Choroid plexus epithelial cell (primary cell): Measurements from ENCODE around the gene IFI44L.

Experiments
- DNase-seq: peaks from one replicate; pipeline ENCODE4 v3.0.0-alpha.2; 2010; ENCODE audit warnings: low read depth
- H3K4me3 ChIP-seq: 2 replicates; pipeline ENCODE4 v1.5.1; 2011; ENCODE audit warnings: low read depth, mild to moderate bottlenecking, control low read depth, low read length, moderate library complexity
- TF ChIP-seq, protein P1 (sequence below): conservative IDR thresholded peaks from 2 replicates; pipeline ENCODE4 v1.5.1; 2011; ENCODE audit warnings: low read depth, mild to moderate bottlenecking, control low read depth, inconsistent platforms, low read length, moderate library complexity

IFI44L gene

DNA sequence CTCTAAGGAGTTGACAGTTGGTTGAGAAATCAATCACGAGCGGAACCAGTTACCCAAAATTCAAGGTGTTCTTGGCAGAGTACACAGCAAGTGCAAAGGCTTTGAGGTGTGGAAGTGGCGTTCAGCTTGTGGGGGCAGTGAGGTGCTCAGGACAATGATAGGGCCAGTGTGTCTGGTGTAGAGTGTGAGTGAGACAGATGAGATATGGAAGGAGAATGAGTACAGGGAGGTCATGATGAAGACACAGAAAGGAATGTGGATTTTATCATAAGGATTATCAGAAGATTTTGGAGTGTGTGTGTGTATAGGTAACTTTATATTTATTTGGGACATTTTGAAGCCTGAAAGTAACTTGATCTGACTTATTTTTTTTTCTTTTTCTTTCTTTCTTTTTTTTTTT is 70.3 kb downstream of the IFI44L start:
- TF ChIP-seq, protein P1, sequence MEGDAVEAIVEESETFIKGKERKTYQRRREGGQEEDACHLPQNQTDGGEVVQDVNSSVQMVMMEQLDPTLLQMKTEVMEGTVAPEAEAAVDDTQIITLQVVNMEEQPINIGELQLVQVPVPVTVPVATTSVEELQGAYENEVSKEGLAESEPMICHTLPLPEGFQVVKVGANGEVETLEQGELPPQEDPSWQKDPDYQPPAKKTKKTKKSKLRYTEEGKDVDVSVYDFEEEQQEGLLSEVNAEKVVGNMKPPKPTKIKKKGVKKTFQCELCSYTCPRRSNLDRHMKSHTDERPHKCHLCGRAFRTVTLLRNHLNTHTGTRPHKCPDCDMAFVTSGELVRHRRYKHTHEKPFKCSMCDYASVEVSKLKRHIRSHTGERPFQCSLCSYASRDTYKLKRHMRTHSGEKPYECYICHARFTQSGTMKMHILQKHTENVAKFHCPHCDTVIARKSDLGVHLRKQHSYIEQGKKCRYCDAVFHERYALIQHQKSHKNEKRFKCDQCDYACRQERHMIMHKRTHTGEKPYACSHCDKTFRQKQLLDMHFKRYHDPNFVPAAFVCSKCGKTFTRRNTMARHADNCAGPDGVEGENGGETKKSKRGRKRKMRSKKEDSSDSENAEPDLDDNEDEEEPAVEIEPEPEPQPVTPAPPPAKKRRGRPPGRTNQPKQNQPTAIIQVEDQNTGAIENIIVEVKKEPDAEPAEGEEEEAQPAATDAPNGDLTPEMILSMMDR: no peak
- no peak for DNase-seq
- no peak overlapping the region for H3K4me3 ChIP-seq

DNA sequence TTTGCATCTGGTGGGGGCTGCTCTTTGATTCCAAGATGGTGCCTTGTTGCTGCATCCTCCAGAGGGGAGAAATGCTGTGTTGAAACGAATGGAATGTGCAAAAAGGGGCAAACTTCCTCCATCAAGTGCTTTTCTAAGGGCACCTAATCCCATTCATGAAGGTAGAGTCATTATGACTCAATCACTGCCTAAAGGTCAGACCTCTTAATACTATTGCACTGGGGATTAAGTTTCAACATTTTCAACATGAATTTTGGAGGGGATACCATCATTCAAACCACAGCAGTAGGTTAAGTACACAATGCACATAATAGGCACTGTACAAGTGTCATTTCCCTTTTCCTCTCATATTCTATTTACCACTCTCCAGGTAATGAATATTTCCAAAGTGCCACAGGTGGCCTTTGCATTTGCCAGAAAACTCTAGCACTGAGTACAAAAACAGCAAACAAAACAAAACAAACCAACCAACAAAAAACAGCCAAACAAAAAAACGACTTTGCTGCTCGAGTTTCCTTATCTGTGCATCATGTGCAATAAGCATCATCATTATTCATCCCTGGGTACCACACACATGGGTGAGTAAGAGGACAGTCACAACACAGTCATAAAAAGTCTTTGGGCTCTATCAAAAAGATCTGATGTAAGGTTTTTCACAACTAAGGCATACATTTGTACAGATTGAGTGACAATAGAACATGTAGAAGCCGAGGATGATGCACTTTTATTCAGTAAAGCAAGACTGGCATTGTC is 71.9 kb downstream of the IFI44L start:
- no peak for DNase-seq
- TF ChIP-seq, protein P1: no peak
- H3K4me3 ChIP-seq: no peak overlapping the region
